DND-41 (cell line): ENCODE results near the gene ARHGAP6.

ENCODE experiments used
- EZH2 ChIP-seq: IDR thresholded peaks from 3 replicates; pipeline ENCODE4 v1.6.1; 2012; ENCODE audit warnings: borderline replicate concordance, low read depth, mild to moderate bottlenecking, moderate library complexity, low read length, inconsistent platforms; ENCODE audit not compliant: severe bottlenecking
- TF ChIP-seq, protein P1 (sequence below): IDR thresholded peaks from 2 replicates; pipeline ENCODE4 v1.5.1; 2012; ENCODE audit warnings: borderline replicate concordance, low read length, moderate library complexity, mild to moderate bottlenecking; ENCODE audit not compliant: poor library complexity, severe bottlenecking; ENCODE audit errors: extremely low read depth

DNA sequence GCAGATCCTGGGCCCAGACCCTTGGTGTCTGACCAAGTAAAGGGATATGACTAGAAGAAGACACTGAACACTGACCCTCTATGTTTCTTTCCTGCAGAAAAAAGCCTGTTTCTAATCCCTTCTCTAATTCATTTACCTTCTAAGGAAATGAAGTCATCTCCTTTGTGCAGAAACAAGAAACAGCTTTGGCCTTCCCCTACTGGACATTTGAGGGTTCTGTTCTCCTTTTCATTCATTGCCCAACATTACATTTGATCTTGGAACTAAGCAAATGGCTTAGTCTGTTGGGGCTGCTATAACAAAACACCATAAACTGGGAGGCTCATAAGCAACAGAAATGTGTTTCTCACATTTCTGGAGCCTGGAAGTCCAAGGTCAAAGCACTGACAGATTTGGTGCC is 534.6 kb downstream of the ARHGAP6 start:
- TF ChIP-seq, protein P1, sequence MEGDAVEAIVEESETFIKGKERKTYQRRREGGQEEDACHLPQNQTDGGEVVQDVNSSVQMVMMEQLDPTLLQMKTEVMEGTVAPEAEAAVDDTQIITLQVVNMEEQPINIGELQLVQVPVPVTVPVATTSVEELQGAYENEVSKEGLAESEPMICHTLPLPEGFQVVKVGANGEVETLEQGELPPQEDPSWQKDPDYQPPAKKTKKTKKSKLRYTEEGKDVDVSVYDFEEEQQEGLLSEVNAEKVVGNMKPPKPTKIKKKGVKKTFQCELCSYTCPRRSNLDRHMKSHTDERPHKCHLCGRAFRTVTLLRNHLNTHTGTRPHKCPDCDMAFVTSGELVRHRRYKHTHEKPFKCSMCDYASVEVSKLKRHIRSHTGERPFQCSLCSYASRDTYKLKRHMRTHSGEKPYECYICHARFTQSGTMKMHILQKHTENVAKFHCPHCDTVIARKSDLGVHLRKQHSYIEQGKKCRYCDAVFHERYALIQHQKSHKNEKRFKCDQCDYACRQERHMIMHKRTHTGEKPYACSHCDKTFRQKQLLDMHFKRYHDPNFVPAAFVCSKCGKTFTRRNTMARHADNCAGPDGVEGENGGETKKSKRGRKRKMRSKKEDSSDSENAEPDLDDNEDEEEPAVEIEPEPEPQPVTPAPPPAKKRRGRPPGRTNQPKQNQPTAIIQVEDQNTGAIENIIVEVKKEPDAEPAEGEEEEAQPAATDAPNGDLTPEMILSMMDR: no peak
- TF ChIP-seq EZH2: no peak
